Ovary (tissue), 9 donors: Measurements from ENCODE around the gene PARP11. TPM values are rescaled to one million over a fixed set of nuclear protein-coding genes. Genes with fewer than 3 reads are reported as not detected.

Source experiments
- DNase-seq, 5 donors: peaks; one replicate each; pipeline ENCODE4 v3.0.0-alpha.2; 2019 to 2020
- H3K27ac ChIP-seq, 2 donors: fragments of 200-600 bp; one replicate each; pipeline versions ENCODE4 v1.5.1 to v1.8.0; 2019 to 2022
- H3K27me3 ChIP-seq: fragments of 200-600 bp; one replicate; pipeline ENCODE4 v1.8.0; 2022
- H3K36me3 ChIP-seq: fragments of 200-600 bp; sonication (generic); one replicate; pipeline ENCODE4 v1.5.1; 2019
- H3K4me1 ChIP-seq: one replicate; pipeline ENCODE4 v1.8.1; 2013; ENCODE audit warnings: mild to moderate bottlenecking, moderate library complexity; ENCODE audit not compliant: insufficient read depth
- H3K4me3 ChIP-seq: fragments of 200-600 bp; sonication (generic); one replicate; pipeline ENCODE4 v1.5.1; 2017
- H3K9me3 ChIP-seq, 2 donors: fragments of 200-600 bp in 1 of 2; sonication (generic) in 1 of 2; one replicate each; pipeline versions ENCODE4 v1.5.1 to v1.8.1; 2013 to 2019; ENCODE audit warnings: mild to moderate bottlenecking in 1 of 2, moderate library complexity in 1 of 2
- EP300 ChIP-seq: sonication (generic); formaldehyde crosslinking; IDR thresholded peaks from one replicate; pipeline ENCODE4 v1.6.1; 2017; ENCODE audit warnings: antibody characterized with exemption
- POLR2A ChIP-seq: fragments of 450-650 bp; IDR thresholded peaks from one replicate; pipeline ENCODE4 v1.6.1; 2017; ENCODE audit warnings: antibody characterized with exemption, mild to moderate bottlenecking, moderate library complexity
- WGBS, 3 donors: extraction: QIAGEN DNeasy Blood & Tissue Kit in 1 of 3; methylation state at CpG; one replicate each; pipeline versions ENCODE4 v1.1.5 to v1.1.7; 2013 to 2017; 5-methylcytosine and 5-hydroxymethylcytosine counted together
- intact Hi-C, 4 donors: fragments of 100-400 bp; cut with DNase I; formaldehyde crosslinking; loops; one replicate each; pipeline versions ENCODE4 v1.11.0 to v1.15.1; 2022 to 2023
- polyA plus RNA-seq, 2 donors: library from polyadenylated mRNA; stranded (reverse); fragments of 200-250 nt in 1 of 2; fragments of 350-450 nt in 1 of 2; fragmentation: Illumina TruSeq in 1 of 2; extraction: RNeasy Lipid Tissue Mini Kit (QIAGEN cat#74804) in 1 of 2; gene quantifications; one replicate each; pipeline ENCODE4 v1.2.3, GENCODE V29; 2013 to 2014
- total RNA-seq, 7 donors: library from RNA; depleted of rRNA in 2 of 7; stranded (reverse); fragments of >200 nt in 2 of 7; fragmentation: NEBNext Ultra II Directional in 3 of 7; extraction: Animal tissue kit (Norgen Biotek cat#: 25700) in 3 of 7; gene quantifications; one replicate each; pipeline versions ENCODE4 v1.1.0 to v1.2.4, GENCODE V29; 2016 to 2023
- TF ChIP-seq, protein P1 (sequence below), 3 donors: fragments of 450-650 bp in 2 of 3; fragments of 200-600 bp in 1 of 3; IDR thresholded peaks; one replicate each; pipeline versions ENCODE4 v1.5.1 to v1.8.0; 2016 to 2022; ENCODE audit warnings: antibody characterized with exemption in 3 of 3, mild to moderate bottlenecking in 1 of 3
- donor health status: DM: no; HTN: no; CAD: no; lungs with moderate emphysema.
- donor health status: DM: no; HTN: no; CAD: no.
- donor health status: Bipolar disorder and iron deficiency.
- donor health status: DM: yes; HTN: yes; CAD: no.
- donor health status: DM: no; HTN: no; CAD: no.
- donor health status: DM: yes; HTN: yes; CAD: no.

PARP11 gene
- total and polyA plus RNA-seq, 9 donors: 7.4 to 22.1 (median 17.4) TPM

DNA sequence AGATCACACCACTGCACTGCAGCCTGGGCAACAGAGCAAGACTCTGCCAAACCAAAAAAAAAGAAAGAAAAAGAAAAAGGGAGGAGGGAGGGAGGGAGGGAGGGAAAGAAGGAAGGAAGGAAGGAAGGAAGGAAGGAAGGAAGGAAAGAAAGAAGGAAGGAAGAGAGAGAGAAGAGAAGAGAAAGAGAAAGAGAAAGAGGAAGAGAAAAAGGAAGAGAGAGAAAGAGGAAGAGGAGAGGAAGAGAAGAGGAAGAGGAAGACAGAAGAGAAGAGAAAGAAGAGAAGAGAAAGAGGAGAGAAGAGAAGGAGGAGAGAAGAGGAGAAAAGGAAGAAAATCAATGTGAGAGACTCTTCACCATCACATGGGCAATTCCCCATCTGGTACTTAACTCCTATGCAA lies 62.7 kb downstream of the PARP11 start:
- DNase-seq: no peak
- Histone ChIP-seq H3K4me1 (peaks cover 1% of the 10 kb centered on the region), H3K27ac (no peak overlapping the region), H3K36me3 (no peaks in the 10 kb centered on the region), H3K9me3 (no peaks in the 10 kb centered on the region), H3K4me3 (no peak overlapping the region), H3K27me3 (no peaks in the 10 kb centered on the region)
- intact Hi-C loops: no loop called here
- TF ChIP-seq POLR2A (no peak), EP300 (no peak)
- TF ChIP-seq, protein P1, sequence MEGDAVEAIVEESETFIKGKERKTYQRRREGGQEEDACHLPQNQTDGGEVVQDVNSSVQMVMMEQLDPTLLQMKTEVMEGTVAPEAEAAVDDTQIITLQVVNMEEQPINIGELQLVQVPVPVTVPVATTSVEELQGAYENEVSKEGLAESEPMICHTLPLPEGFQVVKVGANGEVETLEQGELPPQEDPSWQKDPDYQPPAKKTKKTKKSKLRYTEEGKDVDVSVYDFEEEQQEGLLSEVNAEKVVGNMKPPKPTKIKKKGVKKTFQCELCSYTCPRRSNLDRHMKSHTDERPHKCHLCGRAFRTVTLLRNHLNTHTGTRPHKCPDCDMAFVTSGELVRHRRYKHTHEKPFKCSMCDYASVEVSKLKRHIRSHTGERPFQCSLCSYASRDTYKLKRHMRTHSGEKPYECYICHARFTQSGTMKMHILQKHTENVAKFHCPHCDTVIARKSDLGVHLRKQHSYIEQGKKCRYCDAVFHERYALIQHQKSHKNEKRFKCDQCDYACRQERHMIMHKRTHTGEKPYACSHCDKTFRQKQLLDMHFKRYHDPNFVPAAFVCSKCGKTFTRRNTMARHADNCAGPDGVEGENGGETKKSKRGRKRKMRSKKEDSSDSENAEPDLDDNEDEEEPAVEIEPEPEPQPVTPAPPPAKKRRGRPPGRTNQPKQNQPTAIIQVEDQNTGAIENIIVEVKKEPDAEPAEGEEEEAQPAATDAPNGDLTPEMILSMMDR (IDR thresholded peaks at IDR 0.05): no peak

DNA sequence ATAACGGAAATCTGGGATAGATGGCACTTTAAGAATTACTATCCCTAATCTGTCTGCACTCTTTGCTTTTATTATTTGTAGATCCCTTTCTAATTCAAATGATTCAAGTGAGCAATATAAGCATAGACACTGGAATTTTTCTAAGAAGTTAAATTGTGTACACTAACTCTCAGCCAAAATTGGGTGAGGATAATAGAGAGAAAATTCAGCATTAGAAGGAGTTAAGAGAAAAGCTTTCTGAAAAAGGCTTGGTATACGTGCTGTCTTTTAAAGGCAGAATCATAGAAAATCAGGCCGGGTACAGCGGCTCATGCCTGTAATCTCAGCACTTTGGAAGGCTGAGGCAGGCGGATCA lies 63.2 kb downstream of the PARP11 start:
- no peak for DNase-seq
- Histone ChIP-seq H3K27me3 (no peaks in the 10 kb centered on the region), H3K9me3 (no peaks in the 10 kb centered on the region), H3K36me3 (no peaks in the 10 kb centered on the region), H3K4me3 (no peak overlapping the region), H3K4me1 (peaks cover under 1% of the 10 kb centered on the region), H3K27ac (no peak overlapping the region)
- whole genome bisulfite sequencing, 3 donors: 73 to 81% (median 75%) methylated on average over 5 of the region's 5 CpGs
- TF ChIP-seq, protein P1 (IDR thresholded peaks at IDR 0.05): no peak
- TF ChIP-seq EP300: no peak
- TF ChIP-seq POLR2A: no peak
- intact Hi-C loops: no loop called here

DNA sequence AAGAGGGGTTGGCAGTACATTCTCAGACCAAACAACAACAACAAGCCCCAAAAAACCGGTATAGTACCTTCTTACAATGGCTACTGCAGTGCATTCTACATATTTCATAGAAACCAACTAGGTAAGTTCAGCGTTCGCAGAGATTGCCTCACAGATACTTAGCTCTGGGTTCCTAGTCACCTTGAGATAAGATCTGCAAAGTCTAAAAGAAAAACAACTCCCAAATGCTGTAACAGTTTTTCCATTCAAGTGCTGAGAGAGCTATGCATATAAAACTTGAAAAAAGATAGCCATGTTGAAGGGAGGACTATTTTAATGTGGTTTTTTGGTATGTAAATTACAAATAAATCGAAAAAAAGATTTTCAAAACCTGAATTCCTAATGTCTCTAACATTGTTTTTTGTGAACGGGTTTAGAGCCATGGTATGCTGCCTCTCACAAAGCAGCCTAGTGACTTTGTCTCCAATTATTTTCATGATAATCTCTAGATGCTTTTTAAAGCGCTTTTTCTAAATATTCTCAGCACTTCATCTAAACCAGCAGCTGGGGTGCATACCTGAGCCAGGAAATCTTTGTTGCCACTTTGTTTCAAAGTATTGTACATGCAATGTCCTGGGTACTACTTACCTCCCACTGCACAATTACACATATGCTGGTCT lies 63.7 kb downstream of the PARP11 start:
- no peaks in the 10 kb centered on the region for H3K9me3 ChIP-seq
- intact Hi-C loops: loop anchor here in 2 of 4 donors (10.0 kb wide), 2 partner anchors 505 to 515 kb away; no protein-coding TSS in a partner anchor
- TF ChIP-seq POLR2A: no peak
- TF ChIP-seq EP300: no peak
- TF ChIP-seq, protein P1 (IDR thresholded peaks at IDR 0.05): no peak
- H3K27me3 ChIP-seq: no peaks in the 10 kb centered on the region
- no peak overlapping the region for H3K27ac ChIP-seq
- no peak overlapping the region for H3K4me3 ChIP-seq
- H3K4me1 ChIP-seq: no peaks in the 10 kb centered on the region
- WGBS, 3 donors: 47 to 64% (median 50%) methylated on average over 6 of the region's 6 CpGs
- no peaks in the 10 kb centered on the region for H3K36me3 ChIP-seq
- no peak for DNase-seq

DNA sequence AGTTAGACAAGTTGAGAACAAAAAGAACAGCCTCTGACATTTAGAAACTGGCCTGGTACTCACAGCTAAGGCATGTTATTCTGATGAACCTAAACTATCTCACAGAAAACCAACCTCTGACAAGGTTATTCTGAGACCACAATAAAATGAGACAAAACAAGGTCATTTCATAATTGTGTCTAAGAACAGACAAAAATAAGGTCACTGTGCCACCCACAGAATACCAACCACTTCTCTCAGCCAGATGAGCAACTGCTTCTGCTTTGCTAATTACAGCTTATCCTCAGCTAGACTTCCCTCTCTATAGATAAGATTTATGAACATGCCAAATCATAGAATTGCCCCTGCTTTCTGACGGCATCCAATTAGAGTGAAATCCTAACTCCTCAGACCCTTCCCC lies 68.1 kb downstream of the PARP11 start:
- no peak overlapping the region for H3K27ac ChIP-seq

More for the DNA sequence above, 68.1 kb downstream of the PARP11 start:
- WGBS, 3 donors: 16 to 46% (median 23%) methylated on average over 1 of the region's 1 CpG
- Histone ChIP-seq H3K9me3 (no peaks in the 10 kb centered on the region), H3K4me1 (peaks cover 3% of the 10 kb centered on the region), H3K4me3 (no peak overlapping the region), H3K36me3 (no peaks in the 10 kb centered on the region), H3K27me3 (no peaks in the 10 kb centered on the region)
- intact Hi-C loops: loop anchor here in 2 of 4 donors (10.0 kb wide), 2 partner anchors 500 to 510 kb away; no protein-coding TSS in a partner anchor
- DNase-seq: no peak
- TF ChIP-seq, protein P1 (IDR thresholded peaks at IDR 0.05): no peak
- TF ChIP-seq EP300: no peak
- TF ChIP-seq POLR2A: no peak
